Measurements from ENCODE around the gene RAD51B.

- no peak for TF ChIP-seq CTCF (conservative IDR thresholded peaks at IDR 0.05 in 1 of 2, IDR thresholded peaks at IDR 0.05 in 1 of 2; ENCODE audit: low read depth in 1 of 2, low read length in 2 of 2)
- no peak for TF ChIP-seq EZH2 (IDR thresholded peaks at IDR 0.05; ENCODE audit: low read length, missing control alignments)
Measured at GRCh38 chr14:68306265-68306933, 486.8 kb downstream of the RAD51B start.
